ENCODE results near the gene FAM151B.
A peak's percentile ranks its signal among the peaks of the same experiment; 100 is the strongest.

The FAM151B gene

DNA sequence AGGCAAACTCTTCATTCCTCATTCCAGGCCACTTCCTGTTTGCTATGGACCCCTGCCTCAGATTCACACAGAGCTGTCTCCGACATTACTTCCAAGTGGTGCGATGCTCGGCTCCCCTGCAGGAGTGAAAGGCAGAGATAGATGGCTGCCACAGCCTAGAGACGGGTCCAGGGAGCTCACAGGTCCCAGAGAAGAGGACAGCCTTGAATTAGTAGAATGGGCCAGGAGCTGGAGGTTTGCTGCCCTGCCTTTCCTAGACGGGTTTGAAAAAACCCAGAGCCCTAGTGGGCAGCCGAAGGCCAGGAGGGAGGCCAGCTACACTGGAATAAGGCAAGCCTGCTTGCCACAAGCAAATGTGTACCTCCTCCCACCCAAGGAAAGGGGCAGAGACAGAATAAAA lies 80.4 kb downstream of the FAM151B start:
- TF ChIP-seq, protein P1, sequence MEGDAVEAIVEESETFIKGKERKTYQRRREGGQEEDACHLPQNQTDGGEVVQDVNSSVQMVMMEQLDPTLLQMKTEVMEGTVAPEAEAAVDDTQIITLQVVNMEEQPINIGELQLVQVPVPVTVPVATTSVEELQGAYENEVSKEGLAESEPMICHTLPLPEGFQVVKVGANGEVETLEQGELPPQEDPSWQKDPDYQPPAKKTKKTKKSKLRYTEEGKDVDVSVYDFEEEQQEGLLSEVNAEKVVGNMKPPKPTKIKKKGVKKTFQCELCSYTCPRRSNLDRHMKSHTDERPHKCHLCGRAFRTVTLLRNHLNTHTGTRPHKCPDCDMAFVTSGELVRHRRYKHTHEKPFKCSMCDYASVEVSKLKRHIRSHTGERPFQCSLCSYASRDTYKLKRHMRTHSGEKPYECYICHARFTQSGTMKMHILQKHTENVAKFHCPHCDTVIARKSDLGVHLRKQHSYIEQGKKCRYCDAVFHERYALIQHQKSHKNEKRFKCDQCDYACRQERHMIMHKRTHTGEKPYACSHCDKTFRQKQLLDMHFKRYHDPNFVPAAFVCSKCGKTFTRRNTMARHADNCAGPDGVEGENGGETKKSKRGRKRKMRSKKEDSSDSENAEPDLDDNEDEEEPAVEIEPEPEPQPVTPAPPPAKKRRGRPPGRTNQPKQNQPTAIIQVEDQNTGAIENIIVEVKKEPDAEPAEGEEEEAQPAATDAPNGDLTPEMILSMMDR (IDR thresholded peaks at IDR 0.05; ENCODE audit: control insufficient read depth, extremely low read depth, insufficient read depth) = no peak
- DNase-seq (ENCODE audit: low read depth) = no peak
- H3K4me3 ChIP-seq (ENCODE audit: low read depth, low read length) = no peak overlapping the region

DNA sequence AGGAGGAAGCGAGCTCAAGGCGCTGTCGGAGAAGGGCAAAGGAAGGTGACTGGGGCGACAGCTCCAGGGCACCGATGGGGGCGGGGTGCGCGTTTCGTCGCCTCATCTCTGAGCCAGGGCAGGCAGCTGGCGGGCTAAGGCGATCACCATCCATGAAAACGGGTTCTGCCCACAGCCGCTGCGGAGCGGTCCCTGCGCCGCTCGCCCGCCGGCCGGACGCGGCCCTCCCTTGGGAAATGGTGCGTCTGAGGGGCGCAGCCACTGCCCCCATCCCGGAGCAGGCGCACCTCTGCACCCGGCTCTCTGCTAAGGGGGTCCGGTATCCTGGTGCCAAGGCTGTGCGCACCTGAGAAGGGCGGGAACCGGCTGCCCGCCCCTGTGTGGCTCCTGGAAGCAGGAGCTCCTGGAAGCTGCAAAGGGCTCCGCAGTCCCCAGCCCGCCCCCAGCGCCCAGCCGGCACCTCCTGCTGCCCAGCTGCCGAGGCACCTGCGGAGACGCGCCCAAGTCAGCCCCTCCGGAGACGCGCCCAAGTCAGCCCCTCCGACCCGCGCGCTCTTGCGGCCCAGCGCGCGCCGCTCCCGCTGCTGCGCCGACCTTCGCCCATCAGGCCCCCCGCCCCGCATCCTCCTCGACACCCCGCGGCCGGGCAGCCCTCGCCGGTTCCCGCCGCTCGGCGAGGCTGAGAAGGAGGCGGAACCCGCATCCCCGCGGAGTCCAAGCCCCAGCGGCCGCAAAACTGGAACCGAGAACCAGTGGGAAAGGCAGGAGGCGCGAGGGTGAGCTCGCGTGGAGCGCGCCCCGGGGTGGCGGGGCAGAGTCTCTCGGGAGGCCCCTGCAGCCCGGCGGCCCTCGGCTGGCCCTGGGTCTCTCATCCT lies 81.4 kb downstream of the FAM151B start:
- TF ChIP-seq, protein P1 (IDR thresholded peaks at IDR 0.05; ENCODE audit: control insufficient read depth, extremely low read depth, insufficient read depth) = no peak
- peak overlapping the region; percentile 42 for H3K4me3 ChIP-seq (ENCODE audit: low read depth, low read length)

DNA sequence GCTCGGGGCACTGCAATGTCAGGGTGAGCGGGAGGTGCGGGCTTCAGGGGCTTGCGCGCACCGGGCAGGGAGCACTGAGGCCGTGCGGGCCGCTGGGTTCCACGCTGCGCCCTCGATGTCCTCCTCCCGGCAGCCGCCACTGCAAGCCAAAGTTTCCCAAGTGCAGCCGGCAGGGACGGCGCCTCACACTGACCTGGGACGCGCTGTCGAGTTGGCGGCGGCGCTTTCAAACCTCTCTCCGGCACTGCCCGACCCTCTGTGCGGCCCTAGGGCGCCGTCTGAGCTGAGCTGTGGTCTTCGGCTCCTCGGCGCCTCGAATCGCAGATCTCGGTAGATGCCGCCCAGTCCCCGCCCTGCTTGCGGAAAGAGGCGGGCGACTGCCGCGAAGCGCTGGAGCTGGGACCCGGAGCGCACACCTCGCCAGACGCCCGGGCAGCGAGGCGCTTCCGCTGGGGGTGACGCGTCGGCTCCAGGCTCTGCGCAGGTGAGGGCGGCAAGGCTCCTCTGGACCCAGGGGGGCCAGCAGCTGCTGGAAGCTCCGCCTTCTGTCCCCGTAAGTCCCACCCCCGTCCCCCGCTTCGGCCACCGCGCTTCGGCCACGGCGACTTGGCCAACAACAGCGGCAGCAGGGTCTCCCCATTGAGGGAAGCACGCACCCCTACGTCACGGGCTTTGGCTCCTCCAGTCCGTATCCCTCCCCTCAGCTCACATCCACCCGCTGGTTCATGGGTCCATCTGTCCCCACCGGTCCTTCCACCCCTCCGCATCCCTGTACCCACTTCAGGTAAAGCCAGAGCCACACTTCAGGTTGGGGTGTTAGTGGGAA lies 82.3 kb downstream of the FAM151B start, which contains the start of gene ANKRD34B:
ANKRD34B (minus strand) TSS at position 320 of the 826 bp plus-strand sequence. CDS start 10,261 bp downstream, outside the sequence.
- peak within 1 kb of the TSS; percentile 42 for H3K4me3 ChIP-seq (ENCODE audit: low read depth, low read length)
- no peak for DNase-seq (ENCODE audit: low read depth)
- TF ChIP-seq, protein P1 (IDR thresholded peaks at IDR 0.05; ENCODE audit: control insufficient read depth, extremely low read depth, insufficient read depth) = no peak

More for the DNA sequence above, 81.4 kb downstream of the FAM151B start:
- DNase-seq (ENCODE audit: low read depth) = no peak

DNA sequence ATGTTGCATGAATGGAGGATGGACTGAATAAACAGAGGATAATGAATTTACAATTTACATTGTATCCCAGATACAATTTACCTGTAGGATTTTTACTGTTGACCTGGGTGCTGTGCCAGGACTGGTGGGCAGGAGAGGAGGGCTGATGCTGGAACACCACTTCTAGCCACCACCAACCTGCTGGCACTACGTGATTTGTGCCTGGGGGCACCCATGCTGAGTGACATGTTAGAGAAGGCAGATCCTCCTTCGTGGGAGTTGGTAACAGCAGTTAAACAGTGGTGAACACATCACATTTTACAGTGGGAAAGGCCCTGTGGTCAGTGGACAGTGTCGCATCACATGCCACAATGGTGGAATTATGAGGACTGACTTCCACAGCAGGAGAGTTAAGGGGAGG lies 85.2 kb downstream of the FAM151B start:
- TF ChIP-seq, protein P1 (IDR thresholded peaks at IDR 0.05; ENCODE audit: control insufficient read depth, extremely low read depth, insufficient read depth) = no peak
- DNase-seq (ENCODE audit: low read depth) = no peak
- H3K4me3 ChIP-seq (ENCODE audit: low read depth, low read length) = no peak overlapping the region

DNA sequence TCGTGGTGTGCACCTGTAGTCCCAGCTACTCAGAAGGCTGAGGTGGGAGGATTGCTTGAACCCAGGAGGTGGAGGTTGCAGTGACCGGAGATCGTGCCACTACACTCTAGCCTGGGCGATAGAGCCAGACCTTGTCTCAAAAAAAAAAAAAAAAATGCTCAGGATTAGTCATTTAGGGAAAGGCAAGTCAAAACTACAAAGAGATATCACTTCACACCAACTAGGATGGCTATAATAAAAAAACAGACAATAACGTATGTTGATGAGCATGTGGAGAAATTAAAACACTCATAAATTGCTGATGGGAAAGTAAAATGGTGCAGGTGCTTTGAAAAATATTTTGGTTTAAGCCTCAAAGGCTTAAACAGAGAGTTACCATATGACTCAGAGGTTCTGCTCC lies 88.5 kb downstream of the FAM151B start:
- no peak overlapping the region for H3K4me3 ChIP-seq (ENCODE audit: low read depth, low read length)
- no peak for DNase-seq (ENCODE audit: low read depth)
- TF ChIP-seq, protein P1 (IDR thresholded peaks at IDR 0.05; ENCODE audit: control insufficient read depth, extremely low read depth, insufficient read depth) = no peak

DNA sequence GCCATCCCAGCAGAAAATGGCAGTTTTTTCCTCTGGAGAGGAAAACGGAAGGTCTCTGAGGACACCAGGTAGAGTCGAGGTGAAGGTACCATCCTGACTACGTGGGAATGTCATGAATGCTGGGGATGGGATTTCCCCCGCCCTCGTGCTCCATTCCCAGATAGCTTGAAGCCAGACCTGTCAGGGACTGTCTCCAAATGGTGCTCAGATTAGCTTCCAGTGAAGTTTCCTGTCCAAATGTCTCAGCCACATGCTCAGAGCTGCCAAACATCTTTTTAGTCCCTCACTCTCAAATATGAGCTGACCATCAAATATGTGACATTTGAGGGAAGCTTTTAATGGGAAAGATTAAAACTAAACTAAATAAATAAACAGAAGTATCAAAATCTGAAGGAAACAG lies 89.8 kb downstream of the FAM151B start:
- DNase-seq (ENCODE audit: low read depth) = no peak
- TF ChIP-seq, protein P1 (IDR thresholded peaks at IDR 0.05; ENCODE audit: control insufficient read depth, extremely low read depth, insufficient read depth) = no peak
- H3K4me3 ChIP-seq (ENCODE audit: low read depth, low read length) = no peak overlapping the region

Data from LNCaP clone FGC (cell line).